Parathyroid adenoma (tissue), 2 donors: ENCODE measurements around the gene CLCN6.

ENCODE experiments used
- H2AFZ ChIP-seq: fragments of 300-600 bp; sonication (generic); one replicate; pipeline ENCODE4 v1.7.0; 2017; ENCODE audit warnings: antibody characterized with exemption, mild to moderate bottlenecking
- H3K27ac ChIP-seq: fragments of 300-600 bp; sonication (generic); one replicate; pipeline ENCODE4 v1.7.0; 2017
- H3K27me3 ChIP-seq: fragments of 300-600 bp; sonication (generic); one replicate; pipeline ENCODE4 v1.7.0; 2017; ENCODE audit warnings: low read length; ENCODE audit not compliant: control insufficient read depth, insufficient read depth
- H3K36me3 ChIP-seq: fragments of 300-600 bp; sonication (generic); one replicate; pipeline ENCODE4 v1.7.0; 2017; ENCODE audit warnings: low read length; ENCODE audit not compliant: control insufficient read depth, insufficient read depth
- H3K4me1 ChIP-seq: fragments of 300-600 bp; sonication (generic); one replicate; pipeline ENCODE4 v1.7.0; 2017; ENCODE audit warnings: control low read depth
- H3K4me2 ChIP-seq: fragments of 300-600 bp; sonication (generic); one replicate; pipeline ENCODE4 v1.7.0; 2017; ENCODE audit warnings: low read length
- H3K4me3 ChIP-seq: fragments of 300-600 bp; sonication (generic); one replicate; pipeline ENCODE4 v1.7.0; 2017; ENCODE audit warnings: low read depth, low read length
- H3K79me2 ChIP-seq: fragments of 300-600 bp; sonication (generic); one replicate; pipeline ENCODE4 v1.7.0; 2017; ENCODE audit warnings: control low read depth
- H3K9ac ChIP-seq: fragments of 300-600 bp; sonication (generic); one replicate; pipeline ENCODE4 v1.7.0; 2017; ENCODE audit warnings: mild to moderate bottlenecking
- H3K9me3 ChIP-seq: fragments of 300-600 bp; sonication (generic); one replicate; pipeline ENCODE4 v1.7.0; 2017; ENCODE audit warnings: low read length; ENCODE audit not compliant: control insufficient read depth
- TF ChIP-seq, protein P1 (sequence below): fragments of 300-600 bp; sonication (generic); IDR thresholded peaks from one replicate; pipeline ENCODE4 v1.7.0; 2017; ENCODE audit warnings: antibody characterized with exemption, mild to moderate bottlenecking
- donor health status: primary hyperparathyroidism.

CLCN6 gene

DNA sequence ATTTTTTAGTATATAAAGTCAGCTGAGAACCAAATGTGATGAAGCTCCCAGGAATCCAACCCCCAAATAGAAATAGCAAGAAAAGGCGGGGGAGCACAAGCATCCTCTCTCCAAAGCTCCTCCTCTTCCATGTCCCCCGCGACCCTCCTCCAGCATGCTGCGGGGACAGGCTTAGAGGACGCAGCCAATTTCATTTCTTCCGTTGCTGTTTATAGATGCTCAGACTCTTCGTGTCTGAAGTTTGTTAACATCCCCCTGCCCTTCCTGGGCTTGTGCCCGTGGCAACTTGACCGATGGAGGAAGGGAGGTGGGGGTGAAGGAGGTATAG, 42.3 kb downstream of the CLCN6 start:
- Histone ChIP-seq H3K9me3 (no peaks in the 10 kb centered on the region), H3K4me2 (no peak overlapping the region), H3K27ac (no peak overlapping the region), H3K79me2 (no peaks in the 10 kb centered on the region), H3K4me3 (no peak overlapping the region), H3K27me3 (no peaks in the 10 kb centered on the region), H2AFZ (no peak overlapping the region), H3K4me1 (no peaks in the 10 kb centered on the region), H3K36me3 (no peaks in the 10 kb centered on the region), H3K9ac (no peak overlapping the region)
- TF ChIP-seq, protein P1, sequence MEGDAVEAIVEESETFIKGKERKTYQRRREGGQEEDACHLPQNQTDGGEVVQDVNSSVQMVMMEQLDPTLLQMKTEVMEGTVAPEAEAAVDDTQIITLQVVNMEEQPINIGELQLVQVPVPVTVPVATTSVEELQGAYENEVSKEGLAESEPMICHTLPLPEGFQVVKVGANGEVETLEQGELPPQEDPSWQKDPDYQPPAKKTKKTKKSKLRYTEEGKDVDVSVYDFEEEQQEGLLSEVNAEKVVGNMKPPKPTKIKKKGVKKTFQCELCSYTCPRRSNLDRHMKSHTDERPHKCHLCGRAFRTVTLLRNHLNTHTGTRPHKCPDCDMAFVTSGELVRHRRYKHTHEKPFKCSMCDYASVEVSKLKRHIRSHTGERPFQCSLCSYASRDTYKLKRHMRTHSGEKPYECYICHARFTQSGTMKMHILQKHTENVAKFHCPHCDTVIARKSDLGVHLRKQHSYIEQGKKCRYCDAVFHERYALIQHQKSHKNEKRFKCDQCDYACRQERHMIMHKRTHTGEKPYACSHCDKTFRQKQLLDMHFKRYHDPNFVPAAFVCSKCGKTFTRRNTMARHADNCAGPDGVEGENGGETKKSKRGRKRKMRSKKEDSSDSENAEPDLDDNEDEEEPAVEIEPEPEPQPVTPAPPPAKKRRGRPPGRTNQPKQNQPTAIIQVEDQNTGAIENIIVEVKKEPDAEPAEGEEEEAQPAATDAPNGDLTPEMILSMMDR, result no peak

DNA sequence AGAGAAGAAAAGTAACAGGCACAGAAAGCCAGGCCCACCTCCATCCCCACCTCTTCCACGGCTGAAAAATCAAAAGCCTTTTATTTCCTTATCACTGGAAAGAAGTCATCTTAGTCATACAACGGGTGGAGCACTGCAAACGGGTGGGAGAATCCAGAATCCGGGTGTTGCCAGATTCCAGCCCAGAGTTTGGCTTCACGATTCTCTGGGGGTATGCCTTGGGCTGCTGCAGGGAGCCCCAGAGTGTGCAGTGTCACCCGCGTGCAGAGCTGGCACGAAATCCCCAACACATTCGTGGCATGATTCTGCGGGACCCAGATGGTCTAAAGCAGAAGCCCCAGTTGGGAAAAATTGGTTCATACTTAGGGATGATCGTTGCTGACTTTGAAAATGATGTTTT, 44.2 kb downstream of the CLCN6 start:
- no peak overlapping the region for H3K9ac ChIP-seq
- TF ChIP-seq, protein P1, result no peak
- no peak overlapping the region for H3K4me2 ChIP-seq
- no peaks in the 10 kb centered on the region for H3K79me2 ChIP-seq
- no peaks in the 10 kb centered on the region for H3K4me1 ChIP-seq
- H3K27me3 ChIP-seq, result no peaks in the 10 kb centered on the region
- no peaks in the 10 kb centered on the region for H3K36me3 ChIP-seq
- H3K4me3 ChIP-seq, result no peak overlapping the region
- H2AFZ ChIP-seq, result no peak overlapping the region
- H3K27ac ChIP-seq, result no peak overlapping the region
- no peaks in the 10 kb centered on the region for H3K9me3 ChIP-seq

DNA sequence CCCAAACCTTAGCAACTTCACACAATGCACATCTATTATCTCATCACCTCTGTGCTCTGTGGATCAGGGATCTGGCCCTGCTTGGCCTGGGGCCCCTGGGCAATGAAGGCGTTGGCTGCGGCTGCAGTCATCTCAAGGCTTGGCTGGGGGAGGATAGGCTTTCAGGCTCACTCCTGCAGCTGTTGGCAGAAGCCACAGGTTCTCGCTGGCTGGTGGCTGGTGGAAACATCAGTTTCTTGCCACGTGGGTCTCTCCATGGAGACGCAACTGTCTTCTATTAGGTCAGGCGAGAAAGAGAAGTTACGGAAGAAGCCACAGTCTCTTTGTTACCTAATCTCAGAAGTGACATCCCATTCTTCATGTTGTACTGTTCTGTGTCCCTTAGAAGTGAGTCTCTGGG, 45.2 kb downstream of the CLCN6 start:
- Histone ChIP-seq H3K27ac (no peak overlapping the region), H3K4me3 (no peak overlapping the region), H3K9ac (no peak overlapping the region), H3K79me2 (no peaks in the 10 kb centered on the region), H3K4me1 (no peaks in the 10 kb centered on the region), H3K4me2 (no peak overlapping the region), H2AFZ (no peak overlapping the region), H3K36me3 (no peaks in the 10 kb centered on the region), H3K9me3 (no peaks in the 10 kb centered on the region), H3K27me3 (no peaks in the 10 kb centered on the region)
- TF ChIP-seq, protein P1, result no peak

DNA sequence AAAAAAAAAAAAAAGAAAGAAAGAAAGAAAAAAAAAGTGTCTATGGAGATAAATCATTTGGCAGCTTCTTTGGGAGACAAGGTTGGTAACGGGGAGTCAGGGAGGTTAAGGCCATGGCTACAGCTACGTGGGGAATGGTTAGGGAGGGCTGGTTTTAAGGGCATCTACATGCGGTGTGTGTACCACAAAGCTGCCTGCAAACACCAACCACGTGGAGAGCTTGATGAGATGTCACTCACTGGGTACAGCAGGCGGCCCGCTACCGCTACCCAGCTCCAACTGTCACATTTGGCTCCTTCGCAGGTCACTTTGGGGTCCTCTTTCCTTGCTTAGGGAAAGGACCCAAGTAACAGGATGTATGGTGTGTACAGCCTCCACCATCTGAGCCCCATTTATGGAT, 48.5 kb downstream of the CLCN6 start:
- Histone ChIP-seq H3K79me2 (no peaks in the 10 kb centered on the region), H3K4me3 (no peak overlapping the region), H3K4me1 (no peaks in the 10 kb centered on the region), H3K9me3 (no peaks in the 10 kb centered on the region), H3K27ac (no peak overlapping the region), H3K9ac (no peak overlapping the region), H3K36me3 (no peaks in the 10 kb centered on the region), H2AFZ (no peak overlapping the region), H3K4me2 (no peak overlapping the region), H3K27me3 (no peaks in the 10 kb centered on the region)
- TF ChIP-seq, protein P1, result no peak

DNA sequence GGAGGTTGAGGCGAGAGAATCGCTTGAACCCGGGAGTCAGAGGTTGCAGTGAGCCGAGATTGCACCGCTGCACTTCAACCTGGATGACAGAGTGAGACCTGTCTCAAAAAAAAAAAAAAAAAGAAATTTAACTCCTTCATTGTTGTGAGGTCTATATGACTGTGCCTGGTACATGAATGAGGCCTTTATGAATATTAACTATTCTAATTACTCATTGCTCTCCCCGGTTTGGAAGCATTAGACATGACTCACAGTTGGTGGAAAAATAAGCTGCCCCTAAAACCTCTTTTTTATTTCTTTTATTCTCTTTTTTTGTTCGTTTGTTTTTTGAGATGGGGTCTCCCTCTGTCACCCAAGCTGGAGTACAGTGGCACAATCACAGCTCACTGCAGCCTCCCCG, 49.4 kb downstream of the CLCN6 start:
- no peaks in the 10 kb centered on the region for H3K9me3 ChIP-seq
- no peaks in the 10 kb centered on the region for H3K27me3 ChIP-seq
- TF ChIP-seq, protein P1, result no peak
- no peak overlapping the region for H2AFZ ChIP-seq
- no peaks in the 10 kb centered on the region for H3K79me2 ChIP-seq
- H3K4me2 ChIP-seq, result no peak overlapping the region
- no peak overlapping the region for H3K27ac ChIP-seq
- H3K4me3 ChIP-seq, result no peak overlapping the region
- no peaks in the 10 kb centered on the region for H3K4me1 ChIP-seq
- H3K9ac ChIP-seq, result no peak overlapping the region
- no peaks in the 10 kb centered on the region for H3K36me3 ChIP-seq
